Sigmoid colon (tissue), 4 donors: Measurements from ENCODE around the gene RNASEH1.

Experiments
- CTCF ChIP-seq, 4 experiments: fragments of 450-650 bp in 3 of 4; fragments of 200-600 bp in 1 of 4; IDR thresholded peaks; one replicate each; pipeline ENCODE4 v1.5.1; 2016 to 2019; ENCODE audit warnings: antibody characterized with exemption in 4 of 4, mild to moderate bottlenecking in 3 of 4, moderate library complexity in 2 of 4
- POLR2AphosphoS5 ChIP-seq, 4 donors: sonication (generic); formaldehyde crosslinking; IDR thresholded peaks; one replicate each; pipeline ENCODE4 v1.6.1; 2017; ENCODE audit warnings: antibody characterized with exemption in 4 of 4

GRCh38 chr2:3498783-3499394 is 59.2 kb downstream of the RNASEH1 start:
- no peak for TF ChIP-seq CTCF (IDR thresholded peaks at IDR 0.05)
- no peak for TF ChIP-seq POLR2AphosphoS5 (IDR thresholded peaks at IDR 0.05)
